ENCODE data around the gene L1TD1.

The L1TD1 gene

DNA sequence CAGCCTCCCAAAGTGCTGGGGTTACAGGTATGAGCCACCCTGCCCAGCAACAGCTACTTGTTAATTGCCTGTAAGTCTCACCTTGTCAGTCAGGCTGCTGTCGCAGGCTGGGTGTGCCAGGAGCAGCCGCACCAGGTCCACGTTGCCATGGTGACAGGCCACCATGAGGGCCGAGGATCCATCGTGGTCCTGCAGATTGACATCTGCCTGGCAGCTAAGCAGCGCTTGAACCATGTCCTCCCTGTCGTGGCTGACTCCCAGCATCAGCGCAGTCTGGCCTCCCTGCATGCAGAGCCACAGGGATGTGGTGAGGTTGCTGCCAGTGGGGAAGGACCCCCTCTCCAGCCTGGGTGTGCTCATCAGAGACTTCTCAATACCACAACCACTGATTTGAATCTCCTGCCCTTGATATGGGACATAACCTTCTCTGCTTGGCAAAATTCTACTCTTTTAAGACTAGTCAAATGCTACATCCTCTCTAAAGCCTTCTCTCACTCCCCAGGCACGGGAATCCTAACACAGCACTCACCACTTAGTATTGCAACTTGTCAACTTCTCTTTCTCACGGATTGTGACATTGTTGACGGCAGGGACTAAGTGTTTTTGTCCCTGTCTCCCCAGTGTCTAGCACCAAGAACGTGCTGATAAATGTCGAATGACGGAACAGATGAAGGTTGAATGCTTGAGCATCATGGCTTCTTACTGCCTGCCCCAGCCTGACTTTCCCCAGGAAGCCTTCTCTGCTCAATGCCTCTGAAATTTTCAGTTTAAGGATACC, 52.9 kb downstream of the L1TD1 start:
- Histone ChIP-seq H3K36me3 (ENCODE audit: insufficient read depth, insufficient read length, low read length) (peaks cover 3% of the 10 kb centered on the region), H3K9ac (ENCODE audit: insufficient read length, low read depth) (no peak overlapping the region), H3K9me3 (ENCODE audit: insufficient read depth, low read length) (peaks cover 9% of the 10 kb centered on the region; the same call in 1 of the 2 replicates), H3K4me1 (ENCODE audit: insufficient read depth, insufficient read length) (peaks cover 3% of the 10 kb centered on the region), H3K4me3 (ENCODE audit: insufficient read length, low read depth) (no peak overlapping the region), H3K27me3 (ENCODE audit: insufficient read depth, insufficient read length) (no peaks in the 10 kb centered on the region)
- TF ChIP-seq ZNF274 (IDR thresholded peaks at IDR 0.05; ENCODE audit: low read depth, low read length) (no peak), YY1 (IDR thresholded peaks at IDR 0.05; ENCODE audit: insufficient read depth, insufficient read length) (no peak), SUZ12 (IDR thresholded peaks at IDR 0.05; ENCODE audit: extremely low read depth, insufficient read depth, insufficient read length) (no peak)
- DNase-seq (ENCODE audit: low read depth, low spot score): no peak

DNA sequence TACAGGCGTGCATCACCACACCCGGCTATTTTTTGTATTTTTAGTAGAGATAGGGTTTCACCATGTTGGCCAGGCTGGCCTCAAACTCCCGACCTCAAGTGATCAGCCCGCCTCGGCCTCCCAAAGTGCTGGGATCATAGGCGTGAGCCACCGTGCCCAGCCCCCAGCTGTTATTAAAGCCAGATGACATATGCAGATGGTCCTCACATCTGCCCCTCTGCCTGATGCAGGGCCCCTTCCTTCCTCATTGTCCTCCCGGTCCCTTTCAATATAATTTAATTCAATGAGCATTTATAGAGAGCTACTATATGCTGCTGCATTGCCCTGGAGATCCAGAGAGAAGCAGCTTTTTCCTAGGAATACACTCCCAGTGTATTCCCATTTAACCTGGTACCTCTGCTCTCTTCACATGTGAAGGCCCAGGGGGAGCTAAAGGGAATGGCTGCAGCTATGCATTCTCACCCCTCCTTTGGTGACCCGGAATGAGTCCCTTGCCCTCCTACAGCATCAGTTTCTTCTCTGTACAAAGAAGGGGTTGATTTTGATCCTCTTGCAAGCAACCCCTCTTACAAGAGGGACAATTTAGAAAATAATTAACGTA, 55.6 kb downstream of the L1TD1 start:
- no peak for DNase-seq (ENCODE audit: low read depth, low spot score)
- Histone ChIP-seq H3K9me3 (ENCODE audit: insufficient read depth, low read length) (no peaks in the 10 kb centered on the region), H3K27me3 (ENCODE audit: insufficient read depth, insufficient read length) (no peaks in the 10 kb centered on the region), H3K4me1 (ENCODE audit: insufficient read depth, insufficient read length) (no peaks in the 10 kb centered on the region), H3K36me3 (ENCODE audit: insufficient read depth, insufficient read length, low read length) (peaks cover 8% of the 10 kb centered on the region), H3K9ac (ENCODE audit: insufficient read length, low read depth) (no peak overlapping the region), H3K4me3 (ENCODE audit: insufficient read length, low read depth) (no peak overlapping the region)
- TF ChIP-seq YY1 (IDR thresholded peaks at IDR 0.05; ENCODE audit: insufficient read depth, insufficient read length): no peak
- TF ChIP-seq ZNF274 (IDR thresholded peaks at IDR 0.05; ENCODE audit: low read depth, low read length): no peak
- TF ChIP-seq SUZ12 (IDR thresholded peaks at IDR 0.05; ENCODE audit: extremely low read depth, insufficient read depth, insufficient read length): no peak

DNA sequence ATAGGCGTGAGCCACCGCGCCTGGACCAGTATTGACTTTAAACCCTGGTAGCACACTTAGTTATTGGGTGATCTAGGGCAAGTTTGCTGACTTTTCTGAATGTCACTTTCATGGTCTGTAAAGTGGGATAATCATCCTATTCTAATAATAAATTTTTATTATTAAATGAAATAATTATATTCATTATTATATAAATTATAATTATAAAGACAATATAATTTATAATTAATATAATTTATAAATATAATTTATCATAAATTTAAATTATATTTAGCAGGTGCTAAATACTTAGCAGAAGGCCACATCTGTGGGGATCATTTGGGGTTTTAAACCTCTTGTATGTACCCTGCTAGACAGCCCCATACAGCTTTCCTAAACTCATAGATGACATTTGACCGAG, 64.9 kb downstream of the L1TD1 start:
- Histone ChIP-seq H3K9ac (ENCODE audit: insufficient read length, low read depth) (no peak overlapping the region), H3K4me3 (ENCODE audit: insufficient read length, low read depth) (no peak overlapping the region), H3K36me3 (ENCODE audit: insufficient read depth, insufficient read length, low read length) (no peaks in the 10 kb centered on the region), H3K9me3 (ENCODE audit: insufficient read depth, low read length) (no peaks in the 10 kb centered on the region), H3K27me3 (ENCODE audit: insufficient read depth, insufficient read length) (no peaks in the 10 kb centered on the region), H3K4me1 (ENCODE audit: insufficient read depth, insufficient read length) (peaks cover 3% of the 10 kb centered on the region)
- DNase-seq (ENCODE audit: low read depth, low spot score): no peak
- TF ChIP-seq ZNF274 (IDR thresholded peaks at IDR 0.05; ENCODE audit: low read depth, low read length) (no peak), YY1 (IDR thresholded peaks at IDR 0.05; ENCODE audit: insufficient read depth, insufficient read length) (no peak), SUZ12 (IDR thresholded peaks at IDR 0.05; ENCODE audit: extremely low read depth, insufficient read depth, insufficient read length) (no peak)

DNA sequence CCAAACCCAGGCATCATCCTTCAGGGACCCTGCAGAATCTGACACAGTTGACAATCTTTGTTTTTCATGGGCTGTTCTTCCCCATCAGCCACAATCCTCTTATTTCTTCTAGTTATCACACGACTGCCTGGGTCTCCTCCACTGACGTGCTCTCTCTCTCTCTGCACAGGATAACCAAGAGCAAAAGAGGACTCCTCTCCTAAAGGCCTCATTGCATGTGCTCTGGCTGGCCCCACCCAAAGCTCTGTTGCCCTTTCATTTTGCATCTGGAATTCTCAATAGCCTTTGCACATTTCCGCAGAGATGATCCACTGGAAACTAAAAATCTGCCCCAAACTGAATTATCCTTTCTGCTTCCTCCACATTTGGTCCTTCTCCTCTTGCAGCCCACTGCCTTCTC, 66.0 kb downstream of the L1TD1 start:
- no peak for DNase-seq (ENCODE audit: low read depth, low spot score)
- Histone ChIP-seq H3K36me3 (ENCODE audit: insufficient read depth, insufficient read length, low read length) (no peaks in the 10 kb centered on the region), H3K9ac (ENCODE audit: insufficient read length, low read depth) (no peak overlapping the region), H3K27me3 (ENCODE audit: insufficient read depth, insufficient read length) (no peaks in the 10 kb centered on the region), H3K4me3 (ENCODE audit: insufficient read length, low read depth) (no peak overlapping the region), H3K4me1 (ENCODE audit: insufficient read depth, insufficient read length) (peaks cover 3% of the 10 kb centered on the region), H3K9me3 (ENCODE audit: insufficient read depth, low read length) (no peaks in the 10 kb centered on the region)
- TF ChIP-seq YY1 (IDR thresholded peaks at IDR 0.05; ENCODE audit: insufficient read depth, insufficient read length): no peak
- no peak for TF ChIP-seq SUZ12 (IDR thresholded peaks at IDR 0.05; ENCODE audit: extremely low read depth, insufficient read depth, insufficient read length)
- TF ChIP-seq ZNF274 (IDR thresholded peaks at IDR 0.05; ENCODE audit: low read depth, low read length): no peak
